H1 (cell line): Measurements from ENCODE around the gene DLL1. TPM values are rescaled to one million over a fixed set of nuclear protein-coding genes. Genes with fewer than 3 reads are reported as not detected.

Experiments
- CTCF ChIA-PET: fragments of 300-600 bp; sonication (Branson Sonifier 250); formaldehyde crosslinking; loops from one replicate; lab custom pipeline; 2021; ENCODE audit not compliant: partially characterized antibody; lab: Charles Lee
- POLR2A ChIA-PET: fragments of 300-600 bp; sonication (Branson Sonifier 250); formaldehyde crosslinking; loops from one replicate; lab custom pipeline; 2021; ENCODE audit warnings: inconsistent platforms; ENCODE audit not compliant: partially characterized antibody; lab: Charles Lee
- DNase-seq, 2 experiments: peaks; one replicate each; pipeline versions ENCODE4 v3.0.0 to v3.0.0-alpha.2; 2010 to 2022; ENCODE audit warnings: low spot score in 2 of 2, low read depth in 1 of 2, mixed read lengths in 1 of 2
- FAIRE-seq: peaks from 2 replicates; lab custom pipeline; 2011; peaks lifted over from hg19 to GRCh38; lab: Jason Lieb, UNC
- H2AFZ ChIP-seq: 2 replicates; pipeline ENCODE4 v1.8.1; 2012; ENCODE audit warnings: low read length, inconsistent platforms
- H2AK5ac ChIP-seq: 2 replicates; pipeline ENCODE4 v1.6.1; 2013; ENCODE audit warnings: low read depth, low read length
- H2BK120ac ChIP-seq: replicated peaks from 2 replicates; pipeline ENCODE3; 2013; ENCODE audit warnings: low read depth, low read length, inconsistent platforms
- H2BK12ac ChIP-seq: 2 replicates; pipeline ENCODE4 v1.6.1; 2013; ENCODE audit warnings: low read depth, low read length
- H2BK15ac ChIP-seq: 2 replicates; pipeline ENCODE4 v1.6.1; 2013; ENCODE audit warnings: low read length
- H2BK20ac ChIP-seq: 2 replicates; pipeline ENCODE4 v1.6.1; 2013; ENCODE audit warnings: low read length
- H2BK5ac ChIP-seq: 2 replicates; pipeline ENCODE4 v1.6.1; 2013; ENCODE audit warnings: low read depth, low read length
- H3K14ac ChIP-seq: 2 replicates; pipeline ENCODE4 v1.6.1; 2013; ENCODE audit warnings: inconsistent platforms; ENCODE audit not compliant: insufficient read length
- H3K18ac ChIP-seq: 2 replicates; pipeline ENCODE4 v1.6.1; 2013; ENCODE audit warnings: low read length; ENCODE audit errors: extremely low read depth
- H3K23ac ChIP-seq: 2 replicates; pipeline ENCODE4 v1.6.1; 2013; ENCODE audit warnings: inconsistent platforms; ENCODE audit not compliant: insufficient read length
- H3K23me2 ChIP-seq: 2 replicates; pipeline ENCODE4 v1.6.1; 2013; ENCODE audit warnings: low read depth, low read length
- H3K27ac ChIP-seq: 2 replicates; pipeline ENCODE4 v1.6.1; 2011; ENCODE audit warnings: low read depth, low read length, inconsistent platforms
- H3K27me3 ChIP-seq, 4 experiments: replicated peaks in 1 of 4; 1 replicate in 1 of 4; 2 replicates in 3 of 4; pipeline versions ENCODE4 v1.6.1 to v1.8.1; 2011 to 2013; ENCODE audit warnings: low read length in 3 of 4, mild to moderate bottlenecking in 3 of 4, inconsistent platforms in 2 of 4, mixed read lengths in 2 of 4, moderate library complexity in 1 of 4; ENCODE audit not compliant: control insufficient read depth in 3 of 4, insufficient read depth in 3 of 4; ENCODE audit errors: extremely low read depth in 1 of 4
- H3K36me3 ChIP-seq, 4 experiments: 2 replicates each; pipeline versions ENCODE4 v1.6.1 to v1.8.1; 2011 to 2013; ENCODE audit warnings: mild to moderate bottlenecking in 4 of 4, low read length in 3 of 4, moderate library complexity in 2 of 4, control low read depth in 1 of 4, inconsistent platforms in 1 of 4; ENCODE audit not compliant: insufficient read depth in 4 of 4, control insufficient read depth in 2 of 4
- H3K4ac ChIP-seq: replicated peaks from 2 replicates; pipeline ENCODE3; 2013; ENCODE audit warnings: low read length, low read depth, mixed read lengths, inconsistent platforms; ENCODE audit not compliant: insufficient read length
- H3K4me1 ChIP-seq, 4 experiments: replicated peaks in 1 of 4; 1 replicate in 1 of 4; 2 replicates in 3 of 4; pipeline versions ENCODE4 v1.6.1 to v1.8.1; 2011 to 2013; ENCODE audit warnings: low read length in 3 of 4, inconsistent platforms in 2 of 4, mixed read lengths in 1 of 4; ENCODE audit not compliant: insufficient read depth in 4 of 4, control insufficient read depth in 3 of 4
- H3K4me2 ChIP-seq, 2 experiments: 2 replicates each; pipeline versions ENCODE4 v1.6.1 to v1.8.1; 2011 to 2013; ENCODE audit warnings: low read depth in 2 of 2, low read length in 2 of 2, control low read depth in 1 of 2, inconsistent platforms in 1 of 2, mild to moderate bottlenecking in 1 of 2; ENCODE audit not compliant: insufficient read depth in 1 of 2
- H3K4me3 ChIP-seq, 4 experiments: fragments of 200-600, 300-600 bp in 1 of 4; sonication (generic), shearing (Covaris generic), sonication (Bioruptor Twin) in 1 of 4; 2 replicates each; pipeline versions ENCODE4 v1.5.1 to v1.8.1; 2011 to 2016; ENCODE audit warnings: low read length in 4 of 4, low read depth in 3 of 4, control low read depth in 2 of 4, inconsistent platforms in 2 of 4, mild to moderate bottlenecking in 2 of 4, mixed read lengths in 1 of 4, moderate library complexity in 1 of 4; ENCODE audit not compliant: insufficient read depth in 2 of 4; ENCODE audit errors: extremely low read depth in 1 of 4
- H3K56ac ChIP-seq: replicated peaks from 2 replicates; pipeline ENCODE3; 2013; ENCODE audit warnings: low read depth, mild to moderate bottlenecking, mixed read lengths, low read length, inconsistent platforms; ENCODE audit not compliant: insufficient read length
- H3K79me1 ChIP-seq: 2 replicates; pipeline ENCODE4 v1.6.1; 2013; ENCODE audit warnings: low read depth, low read length, control low read depth
- H3K79me2 ChIP-seq, 2 experiments: 2 replicates each; pipeline versions ENCODE4 v1.6.1 to v1.8.1; 2012 to 2013; ENCODE audit warnings: low read length in 2 of 2, mild to moderate bottlenecking in 2 of 2, inconsistent platforms in 1 of 2; ENCODE audit not compliant: insufficient read depth in 2 of 2, control insufficient read depth in 1 of 2
- H3K9ac ChIP-seq, 4 experiments: replicated peaks in 1 of 4; 1 replicate in 1 of 4; 2 replicates in 3 of 4; pipeline versions ENCODE4 v1.6.1 to v1.8.1; 2011 to 2013; ENCODE audit warnings: low read depth in 3 of 4, low read length in 3 of 4, control low read depth in 2 of 4, mild to moderate bottlenecking in 2 of 4, moderate library complexity in 2 of 4, inconsistent platforms in 1 of 4; ENCODE audit errors: extremely low read depth in 1 of 4
- H3K9me3 ChIP-seq, 2 experiments: 2 replicates each; pipeline versions ENCODE4 v1.6.1 to v1.8.1; 2012 to 2013; ENCODE audit warnings: mild to moderate bottlenecking in 2 of 2, moderate library complexity in 2 of 2, control low read depth in 1 of 2, inconsistent platforms in 1 of 2, low read depth in 1 of 2, low read length in 1 of 2, mixed read lengths in 1 of 2; ENCODE audit not compliant: insufficient read depth in 2 of 2
- H4K20me1 ChIP-seq, 2 experiments: replicated peaks in 1 of 2; 2 replicates each; pipeline versions ENCODE3 to v1.8.1; 2011 to 2013; ENCODE audit warnings: inconsistent platforms in 2 of 2, low read length in 2 of 2, mild to moderate bottlenecking in 1 of 2; ENCODE audit not compliant: insufficient read depth in 2 of 2, control insufficient read depth in 1 of 2
- H4K5ac ChIP-seq: 2 replicates; pipeline ENCODE4 v1.6.1; 2013; ENCODE audit warnings: low read length, low read depth, mixed read lengths, inconsistent platforms; ENCODE audit not compliant: insufficient read length
- H4K8ac ChIP-seq: 2 replicates; pipeline ENCODE4 v1.8.0; 2013; ENCODE audit warnings: mild to moderate bottlenecking, moderate library complexity, low read length, inconsistent platforms; ENCODE audit not compliant: insufficient read depth; ENCODE audit errors: extremely low read depth
- H4K91ac ChIP-seq: replicated peaks from 2 replicates; pipeline ENCODE3; 2013; ENCODE audit warnings: low read length, mixed read lengths, inconsistent platforms; ENCODE audit not compliant: insufficient read length
- BRCA1 ChIP-seq: IDR thresholded peaks from 2 replicates; pipeline ENCODE4 v1.6.1; 2012; ENCODE audit warnings: low read depth, low read length, improper control_type of control experiment
- CREB1 ChIP-seq: IDR thresholded peaks from 2 replicates; pipeline ENCODE4 v1.6.1; 2012; ENCODE audit warnings: inconsistent platforms
- EP300 ChIP-seq, 2 experiments: IDR thresholded peaks; 1 replicate in 1 of 2; 2 replicates in 1 of 2; pipeline ENCODE4 v1.6.1; 2011 to 2012; ENCODE audit warnings: low read depth in 2 of 2, low read length in 2 of 2, mild to moderate bottlenecking in 2 of 2, borderline replicate concordance in 1 of 2, inconsistent platforms in 1 of 2, moderate library complexity in 1 of 2
- HDAC2 ChIP-seq, 2 experiments: fragments of 300-600 bp in 1 of 2; sonication (generic) in 1 of 2; IDR thresholded peaks; 2 replicates each; pipeline ENCODE4 v1.6.1; 2011 to 2012; ENCODE audit warnings: low read depth in 2 of 2, low read length in 2 of 2, mild to moderate bottlenecking in 2 of 2, moderate library complexity in 2 of 2, borderline replicate concordance in 1 of 2, inconsistent platforms in 1 of 2
- KDM1A ChIP-seq: fragments of 200-600, 300-600 bp; sonication (generic); IDR thresholded peaks from 2 replicates; pipeline ENCODE4 v1.7.1; 2016; ENCODE audit warnings: mild to moderate bottlenecking, low read length, borderline replicate concordance
- PHF8 ChIP-seq: fragments of 200-600 bp; sonication (generic); conservative IDR thresholded peaks from 2 replicates; pipeline ENCODE4 v1.7.1; 2012; ENCODE audit warnings: low read depth, mild to moderate bottlenecking, inconsistent platforms, low read length, moderate library complexity
- POLR2AphosphoS5 ChIP-seq: IDR thresholded peaks from 2 replicates; pipeline ENCODE4 v1.6.1; 2011; ENCODE audit warnings: low read depth, low read length
- SP4 ChIP-seq: IDR thresholded peaks from 2 replicates; pipeline ENCODE4 v1.6.1; 2012; ENCODE audit warnings: low read length, inconsistent platforms
- SUZ12 ChIP-seq: fragments of 200-600 bp; sonication (generic); IDR thresholded peaks from 2 replicates; pipeline ENCODE4 v1.6.1; 2012; ENCODE audit warnings: mild to moderate bottlenecking, inconsistent platforms, low read length, moderate library complexity, mixed read lengths
- WGBS, 2 experiments: shearing (Covaris generic) in 1 of 2; methylation state at CpG; one replicate each; pipeline versions ENCODE4 v1.1.6 to v1.1.7; 2013 to 2015; ENCODE audit warnings: low lambda C conversion rate in 2 of 2, mixed read lengths in 2 of 2, inconsistent platforms in 1 of 2, low coverage in 1 of 2, missing lambda C conversion rate in 1 of 2; ENCODE audit not compliant: insufficient replicate concordance in 2 of 2, insufficient coverage in 1 of 2, insufficient read length in 1 of 2; ENCODE audit errors: extremely low coverage in 1 of 2, missing lambda C conversion rate in 1 of 2; 5-methylcytosine and 5-hydroxymethylcytosine counted together
- polyA plus RNA-seq, 7 experiments: library from polyadenylated mRNA; depleted of rRNA in 3 of 7; stranded (reverse) in 5 of 7; unstranded in 2 of 7; fragments of >200 nt in 5 of 7; fragments of 200-250 nt in 2 of 7; gene quantifications; 1 replicate in 5 of 7; 2 replicates in 1 of 7; 4 replicates in 1 of 7; pipeline versions ENCODE4 v1.2.1 to v1.2.3, GENCODE V29; 2011 to 2013; ENCODE audit warnings: missing spikeins in 2 of 7, mixed read lengths in 2 of 7
- total RNA-seq: library from RNA; stranded (reverse); fragmentation: NEBNext Ultra II Directional; extraction: Animal tissue kit (Norgen Biotek cat#: 25700); gene quantifications from 2 replicates; pipeline ENCODE4 v1.2.1, GENCODE V29; 2021
- TF ChIP-seq, protein P1 (sequence below): IDR thresholded peaks from 2 replicates; pipeline ENCODE4 v1.6.1; 2012; ENCODE audit warnings: low read length, inconsistent platforms

DLL1 gene
- total and polyA plus RNA-seq, 2 of the 8 experiments (the other 6 are each of a cell fraction or from before 2014, with no cell fraction given) = 1.7 to 3.8 TPM

DNA sequence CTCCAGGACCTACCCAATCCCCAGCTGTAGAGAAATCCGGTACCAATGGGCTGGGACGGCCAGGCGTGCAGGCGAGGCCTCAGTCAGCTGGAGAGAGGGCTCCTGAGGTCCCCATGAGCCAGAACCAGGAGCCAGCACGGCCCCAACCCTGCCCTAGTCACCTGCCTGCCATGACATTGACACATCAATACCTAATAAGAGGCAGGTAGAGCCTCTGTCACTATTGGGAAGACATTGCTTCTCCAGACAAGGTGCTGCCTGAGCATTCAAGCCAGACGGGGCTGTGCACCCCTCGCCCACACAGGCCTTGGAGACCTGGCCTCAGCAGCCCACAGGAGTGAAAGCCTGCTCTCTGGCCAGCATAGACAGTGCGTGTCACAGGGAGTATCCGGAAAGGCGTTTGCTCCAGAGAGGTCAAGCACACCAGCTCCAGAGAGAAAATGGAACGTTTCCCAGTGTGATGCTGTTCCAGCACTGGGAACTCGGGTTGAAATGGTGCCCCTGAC lies 3.5 kb downstream of the DLL1 start:
- H3K4me2 ChIP-seq = peak overlapping the region in 1 of 2 experiments; percentile 59; a peak in 1 of 4 replicates
- peaks cover 32 to 68% (median 60%) of the 10 kb centered on the region in 4 experiments for H3K27me3 ChIP-seq
- H3K27ac ChIP-seq = no peak overlapping the region
- 0 out of 2 replicates have a peak overlapping the region, but pooled peaks have one; percentile 48 for H2BK20ac ChIP-seq
- no peak overlapping the region for H4K8ac ChIP-seq
- no peaks in the 10 kb centered on the region for H3K9me3 ChIP-seq
- peak overlapping the region; percentile 46; the same call in 1 of the 2 replicates for H2BK15ac ChIP-seq
- no peak overlapping the region for H4K5ac ChIP-seq
- H3K23ac ChIP-seq = no peak overlapping the region
- no peak overlapping the region for H2AFZ ChIP-seq
- peaks cover 2 to 34% (median 12%) of the 10 kb centered on the region in 4 experiments; a peak in 4 of 8 replicates for H3K36me3 ChIP-seq
- 0 out of 2 replicates have a peak overlapping the region, but pooled peaks have one; percentile 43 for H2BK12ac ChIP-seq
- peaks cover 13 to 14% of the 10 kb centered on the region in 2 experiments for H4K20me1 ChIP-seq
- WGBS, 2 experiments = 77% methylated on average over 12 of the region's 12 CpGs; no CpG with 5 or more reads in 1 of the 2 experiments
- H2BK120ac ChIP-seq = no peak overlapping the region
- peaks cover 23% of the 10 kb centered on the region; the same call in 1 of the 2 replicates for H3K23me2 ChIP-seq
- no peak overlapping the region for H2BK5ac ChIP-seq
- H3K4ac ChIP-seq = no peak overlapping the region
- POLR2A ChIA-PET = interaction anchor here (1.1 to 2.3 kb wide), 4 partner anchors 8 to 224 kb away, joined by 3 to 9 read pairs (median 4); no protein-coding TSS in a partner anchor
- no peaks in the 10 kb centered on the region for H3K79me1 ChIP-seq
- no peak for DNase-seq
- FAIRE-seq = no peak
- H2AK5ac ChIP-seq = no peak overlapping the region
- H3K56ac ChIP-seq = no peak overlapping the region
- no peaks in the 10 kb centered on the region for H3K79me2 ChIP-seq
- H3K18ac ChIP-seq = no peak overlapping the region
- H3K4me1 ChIP-seq = peaks cover 10 to 37% (median 19%) of the 10 kb centered on the region in 4 experiments
- H3K14ac ChIP-seq = no peak overlapping the region
- H4K91ac ChIP-seq = no peak overlapping the region
- no peak overlapping the region for H3K4me3 ChIP-seq
- H3K9ac ChIP-seq = no peak overlapping the region
- TF ChIP-seq POLR2AphosphoS5 = no peak
- TF ChIP-seq, protein P1, sequence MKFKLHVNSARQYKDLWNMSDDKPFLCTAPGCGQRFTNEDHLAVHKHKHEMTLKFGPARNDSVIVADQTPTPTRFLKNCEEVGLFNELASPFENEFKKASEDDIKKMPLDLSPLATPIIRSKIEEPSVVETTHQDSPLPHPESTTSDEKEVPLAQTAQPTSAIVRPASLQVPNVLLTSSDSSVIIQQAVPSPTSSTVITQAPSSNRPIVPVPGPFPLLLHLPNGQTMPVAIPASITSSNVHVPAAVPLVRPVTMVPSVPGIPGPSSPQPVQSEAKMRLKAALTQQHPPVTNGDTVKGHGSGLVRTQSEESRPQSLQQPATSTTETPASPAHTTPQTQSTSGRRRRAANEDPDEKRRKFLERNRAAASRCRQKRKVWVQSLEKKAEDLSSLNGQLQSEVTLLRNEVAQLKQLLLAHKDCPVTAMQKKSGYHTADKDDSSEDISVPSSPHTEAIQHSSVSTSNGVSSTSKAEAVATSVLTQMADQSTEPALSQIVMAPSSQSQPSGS = no peak
- no peak for TF ChIP-seq SUZ12
- TF ChIP-seq BRCA1 = no peak
- TF ChIP-seq SP4 = no peak
- TF ChIP-seq KDM1A = no peak
- TF ChIP-seq CREB1 = no peak
- TF ChIP-seq PHF8 = no peak
- TF ChIP-seq HDAC2 (IDR thresholded peaks at IDR 0.05; ENCODE audit: borderline replicate concordance in 1 of 2, low read depth in 2 of 2, low read length in 2 of 2) = no peak
- TF ChIP-seq EP300 (IDR thresholded peaks at IDR 0.05; ENCODE audit: borderline replicate concordance in 1 of 2, low read depth in 2 of 2, low read length in 2 of 2) = no peak
- CTCF ChIA-PET = interaction anchor here (1.2 kb wide), 1 partner anchor 15 kb away, joined by 3 read pairs; no protein-coding TSS in a partner anchor
